GM18502 (cell line): ENCODE results near the gene MTMR11.
A peak's percentile ranks its signal among the peaks of the same experiment; 100 is the strongest.

Experiments
- ATAC-seq: cut with Tn5 transposase; IDR thresholded peaks from one replicate; pipeline ENCODE4 v1.9.1; 2021; ENCODE audit warnings: mild to moderate bottlenecking; ENCODE audit not compliant: unreplicated experiment, poor library complexity

The MTMR11 gene

DNA sequence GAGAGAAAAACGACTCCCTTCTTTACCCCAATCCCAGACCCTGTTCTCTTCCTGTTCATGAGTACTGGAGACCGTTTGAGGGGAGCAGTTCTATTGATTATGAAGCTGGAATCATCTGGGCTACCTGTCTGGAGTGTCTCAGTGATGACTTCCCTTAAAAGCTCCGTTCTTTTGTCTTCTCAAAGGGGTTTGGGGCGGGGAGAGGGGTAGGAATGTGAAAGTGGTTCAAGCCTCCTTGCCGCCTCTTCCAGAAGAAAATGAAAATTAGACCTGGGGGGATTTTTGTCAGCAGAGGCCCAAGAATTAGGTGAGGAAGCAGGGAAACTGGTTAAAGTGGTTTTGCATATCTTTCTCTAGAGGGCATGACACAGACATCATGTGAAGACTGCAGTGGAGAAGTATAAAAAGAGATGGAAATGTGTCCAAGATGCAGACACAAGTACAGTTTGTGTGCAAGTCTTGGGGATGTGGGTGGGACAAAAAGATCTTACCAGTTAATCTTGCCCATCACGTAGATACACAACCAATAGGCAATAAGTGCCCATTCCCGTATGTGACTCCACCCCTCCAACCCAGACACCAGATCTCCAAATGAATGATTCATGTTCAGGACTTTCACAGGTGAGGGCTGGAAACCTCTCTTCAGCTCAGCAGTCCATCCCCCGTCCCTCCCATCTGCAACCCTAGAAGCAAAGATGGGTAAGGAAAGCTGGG lies 470 bp upstream of the MTMR11 start:
- ATAC-seq, result no peak

DNA sequence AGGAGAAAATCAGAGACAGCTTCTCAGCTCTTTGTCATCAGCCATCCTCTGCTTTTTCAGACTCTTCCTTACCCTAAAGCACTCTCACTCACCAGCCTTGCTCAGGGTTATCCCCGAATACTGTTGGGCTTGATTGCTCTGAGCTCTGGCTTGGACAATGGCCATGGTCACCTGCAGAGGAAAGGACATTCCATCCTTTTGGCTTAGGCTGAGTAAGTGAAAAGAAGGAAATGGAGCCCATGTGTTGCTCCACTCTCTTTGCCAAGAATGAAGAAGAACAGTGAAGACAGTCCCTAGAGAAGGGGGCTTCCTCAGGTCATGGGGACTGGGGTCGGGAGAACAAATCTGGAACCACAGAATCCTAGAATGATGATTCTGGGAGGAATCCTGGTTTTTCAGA lies 2.3 kb downstream of the MTMR11 start:
- no peak for ATAC-seq

DNA sequence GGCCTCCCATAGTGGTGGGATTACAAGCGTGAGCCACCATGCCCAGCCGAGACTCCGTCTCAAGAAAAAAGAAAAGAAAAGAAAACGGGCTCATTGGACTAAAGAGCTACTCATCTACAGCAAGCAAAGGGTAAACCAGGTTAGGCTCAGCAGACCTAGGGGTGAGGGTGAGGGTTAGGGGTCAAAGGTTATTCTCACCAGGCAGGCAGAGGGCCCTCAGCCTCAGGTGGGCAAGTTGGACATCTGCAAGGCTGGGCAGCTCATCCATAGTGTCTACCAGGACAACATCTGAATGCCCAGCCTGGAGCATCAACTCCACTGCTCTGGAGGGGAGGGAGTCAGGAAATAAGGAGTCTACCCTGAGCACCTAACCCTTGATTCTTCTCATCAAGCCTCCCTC lies 3.5 kb downstream of the MTMR11 start:
- ATAC-seq, result no peak

DNA sequence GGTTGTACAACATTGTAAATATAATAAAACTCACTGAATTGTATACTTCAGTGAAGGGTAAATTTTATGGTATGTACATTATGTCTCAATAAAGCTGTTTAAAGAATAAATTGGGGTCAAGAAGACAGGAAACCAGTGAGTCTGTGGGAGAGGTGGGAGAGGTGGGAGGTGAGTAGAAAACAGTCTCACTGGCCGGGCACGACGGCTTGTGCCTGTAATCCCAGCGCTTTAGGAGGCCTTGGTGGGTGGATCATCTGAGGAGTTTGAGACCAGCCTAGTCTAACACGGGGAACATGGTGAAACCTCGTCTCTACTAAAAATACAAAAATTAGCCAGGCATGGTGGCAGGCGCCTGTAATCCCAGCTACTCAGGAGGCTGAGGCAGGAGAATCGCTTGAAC lies 4.2 kb downstream of the MTMR11 start:
- no peak for ATAC-seq

DNA sequence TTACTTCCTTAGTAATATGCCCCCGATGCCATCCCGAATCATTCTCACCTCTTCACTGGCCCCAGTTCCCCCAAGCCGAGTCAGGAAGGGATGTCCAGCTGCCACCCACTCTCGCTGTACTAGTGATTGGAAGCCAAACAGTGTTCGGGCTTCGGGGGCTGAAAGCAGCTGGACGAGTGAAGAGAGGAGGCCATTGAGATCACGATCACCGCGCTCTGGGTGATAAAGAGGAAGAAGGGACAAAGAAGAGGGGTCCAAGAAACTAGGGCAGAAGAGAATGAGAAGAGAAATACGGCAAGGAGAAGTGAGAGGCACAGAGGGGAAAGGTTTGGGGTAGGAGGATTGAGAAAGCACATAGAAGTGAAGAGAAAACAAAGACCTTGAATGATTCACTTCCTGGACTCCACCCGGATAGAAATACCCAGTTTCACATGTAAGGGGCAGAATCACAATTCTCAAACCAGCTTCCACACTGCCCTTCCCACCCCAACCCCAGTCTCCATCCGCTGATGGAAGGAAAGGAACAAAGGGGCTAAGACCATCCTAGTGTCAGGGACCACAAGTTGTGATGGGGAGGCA lies 5.4 kb downstream of the MTMR11 start:
- ATAC-seq, result no peak

DNA sequence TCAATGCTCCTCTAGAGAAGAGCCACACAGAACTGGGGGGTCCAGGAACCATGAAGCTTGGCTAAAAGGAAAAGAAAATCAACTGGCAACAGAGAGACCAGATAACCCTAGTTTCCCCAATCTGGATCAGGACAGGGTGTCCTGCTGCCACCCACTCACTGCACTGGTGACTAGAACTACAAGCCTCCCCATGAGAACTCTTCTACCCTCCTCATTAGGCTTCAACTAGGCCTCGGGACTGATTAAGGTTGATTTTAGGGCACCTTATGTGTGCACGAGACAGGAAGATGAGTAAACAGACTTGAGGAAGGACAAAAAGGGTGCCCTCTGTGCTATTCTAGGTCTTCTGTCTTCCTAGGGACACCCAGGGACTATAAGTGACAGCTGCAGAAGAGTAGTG lies 6.8 kb downstream of the MTMR11 start:
- ATAC-seq, result no peak

DNA sequence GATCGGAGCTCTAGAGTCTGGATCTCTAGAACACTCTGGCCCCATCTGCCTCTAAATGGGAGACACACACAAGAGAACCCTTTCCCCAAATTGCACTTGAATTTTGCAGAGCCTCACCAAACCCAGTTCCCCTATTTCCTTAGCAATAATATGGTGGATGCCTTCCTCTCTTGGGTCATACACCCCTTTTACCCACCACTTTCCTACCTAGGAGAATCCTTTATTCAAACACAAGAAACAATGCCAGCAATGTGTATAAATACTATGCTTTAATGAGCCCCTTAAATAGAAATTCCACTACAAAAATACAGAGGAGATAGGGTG lies 8.3 kb downstream of the MTMR11 start:
- no peak for ATAC-seq

DNA sequence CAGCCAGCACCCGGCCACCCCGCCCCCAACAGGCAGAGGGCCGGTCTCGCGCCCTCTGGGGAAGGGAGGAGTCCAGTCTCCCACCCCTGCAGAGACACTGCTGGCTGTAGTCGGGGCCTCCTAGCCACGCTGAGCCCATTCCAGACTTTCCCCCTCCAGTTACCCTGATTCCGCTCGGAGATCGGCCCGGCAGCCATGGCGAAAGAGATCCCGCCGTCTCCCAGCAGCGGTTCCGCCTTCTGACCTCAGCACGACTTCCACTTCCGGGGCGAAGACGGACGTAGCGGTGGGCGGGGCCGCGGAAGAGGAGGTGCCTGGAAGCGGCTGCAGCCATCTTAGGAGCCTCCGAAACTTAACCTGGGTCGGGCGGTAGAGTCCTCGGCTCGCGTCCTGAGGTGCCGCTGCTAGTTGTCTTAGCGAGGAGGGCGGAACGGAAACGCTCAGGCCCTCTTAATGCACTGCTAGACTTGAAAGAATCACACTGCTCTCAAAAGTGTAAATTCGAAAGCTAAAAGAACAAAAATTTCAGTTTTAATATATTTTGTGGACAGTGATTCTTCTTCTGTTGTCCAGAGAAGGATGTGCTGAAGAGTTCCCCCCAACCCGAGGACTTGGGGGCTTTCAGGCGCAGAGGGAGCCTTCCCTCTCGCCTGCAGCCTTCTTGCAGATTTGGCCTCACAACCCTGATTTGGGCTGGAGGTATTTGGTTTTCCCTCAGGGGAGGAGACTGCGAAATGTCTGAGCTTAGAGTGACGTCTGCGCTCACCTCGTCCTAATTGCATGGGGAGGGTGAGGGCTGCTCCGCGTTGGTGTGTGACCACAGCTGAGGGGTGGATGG lies 8.9 kb downstream of the MTMR11 start, which contains the start of gene SF3B4:
TSS of gene SF3B4 (minus strand) at position 241 of the 838 bp plus-strand sequence. CDS start at position 197, 44 bp downstream.
- ATAC-seq, result peak; percentile 91

DNA sequence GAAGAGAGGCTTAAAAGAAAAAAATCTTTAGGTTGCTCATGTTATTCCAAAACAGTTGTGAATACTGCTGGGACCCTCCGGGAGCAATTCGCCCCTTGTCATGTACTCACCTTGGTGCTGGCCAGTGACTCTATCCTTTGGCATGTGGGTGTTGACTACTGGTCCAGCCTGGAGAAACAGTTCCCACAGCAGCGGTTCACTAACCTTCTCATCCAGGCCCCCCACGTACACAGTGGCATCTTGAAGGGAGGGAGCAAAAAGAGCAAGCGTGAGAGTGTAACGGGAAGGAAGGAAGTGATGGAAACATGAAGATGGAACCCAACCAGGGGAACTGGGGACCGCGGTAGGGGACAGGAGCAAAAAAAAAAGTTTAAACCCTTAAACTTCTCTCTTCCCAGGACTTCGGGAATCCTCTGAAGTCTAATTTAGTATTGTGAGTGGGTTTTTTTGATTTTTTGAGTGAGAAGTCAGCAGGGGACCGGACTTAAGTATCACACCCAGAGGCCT lies 9.6 kb downstream of the MTMR11 start:
- no peak for ATAC-seq

DNA sequence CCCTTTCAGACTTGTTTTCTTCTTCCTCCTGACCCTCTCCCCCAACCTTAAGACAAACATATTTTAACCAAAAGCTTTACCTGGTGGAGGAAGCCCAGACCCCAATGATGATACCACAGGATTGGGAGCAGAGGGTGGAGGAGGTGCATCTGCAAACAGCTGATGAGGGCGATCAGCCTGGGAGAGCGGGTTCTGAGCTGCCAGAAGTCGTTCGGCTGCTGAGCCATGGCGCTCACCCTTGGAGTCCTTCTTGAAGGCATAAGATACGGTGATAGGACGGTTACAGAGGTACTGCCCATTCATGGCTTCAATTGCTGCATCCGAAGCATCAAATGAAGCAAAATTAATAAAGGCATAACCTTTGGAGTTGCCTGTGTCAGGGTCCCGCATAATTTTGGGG lies 10.4 kb downstream of the MTMR11 start:
- no peak for ATAC-seq

DNA sequence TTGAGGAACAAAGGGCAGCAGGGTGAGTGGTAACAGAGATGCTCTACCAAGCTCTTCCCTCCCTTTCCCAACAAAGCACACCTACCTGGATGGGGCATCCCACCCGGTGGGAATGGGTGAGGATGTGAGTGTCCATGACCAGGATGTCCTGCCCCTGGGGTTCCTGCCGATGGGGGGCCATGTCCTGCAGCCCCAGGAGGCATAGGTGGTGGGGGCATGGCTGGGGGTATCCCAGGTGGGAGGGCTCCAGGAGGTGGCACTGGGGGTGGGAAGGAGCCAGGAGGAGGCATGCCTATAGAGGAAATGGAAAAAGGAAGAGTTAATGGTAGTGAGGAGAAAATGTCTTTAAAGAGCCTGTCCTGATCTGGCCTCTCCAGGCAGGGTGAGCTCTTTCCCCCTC lies 10.9 kb downstream of the MTMR11 start:
- ATAC-seq, result no peak

DNA sequence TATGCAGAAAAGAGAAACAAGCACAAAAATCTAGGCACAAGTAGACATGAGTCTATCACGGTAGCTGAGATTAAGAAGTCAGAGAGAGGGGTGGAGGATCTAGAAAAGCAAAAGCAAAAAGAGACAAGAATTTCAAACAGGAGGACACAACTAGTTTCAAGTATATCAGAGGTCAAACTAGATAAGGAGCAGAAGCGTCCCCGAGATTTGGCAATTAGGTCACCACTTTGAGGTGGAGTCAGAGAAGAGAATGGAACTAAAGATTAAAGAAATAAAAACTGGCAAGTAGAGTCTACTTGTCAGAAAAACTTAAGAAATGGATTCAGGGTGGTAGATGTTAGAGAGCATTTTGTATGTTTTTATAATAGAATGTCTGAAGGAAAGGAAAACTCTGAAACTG lies 11.3 kb downstream of the MTMR11 start:
- no peak for ATAC-seq

DNA sequence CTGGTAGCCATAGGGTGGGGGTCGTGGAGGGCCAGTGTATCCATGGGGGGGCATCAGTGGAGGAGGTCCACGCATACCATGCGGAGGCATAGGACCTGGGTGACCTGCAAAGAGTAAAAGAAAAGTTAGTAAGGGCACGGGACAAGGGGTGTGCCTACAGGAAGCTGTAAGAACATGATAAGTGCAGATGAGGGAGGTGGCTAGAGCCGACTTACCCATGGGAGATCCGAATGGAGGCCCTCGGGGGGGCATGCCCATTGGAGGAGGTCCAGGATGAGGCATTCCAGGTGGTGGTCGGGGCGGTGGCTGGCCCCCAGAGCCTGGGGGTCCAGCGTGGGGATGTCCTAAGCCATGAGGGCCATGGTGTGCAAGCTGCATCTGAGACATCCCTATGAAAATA lies 13.1 kb downstream of the MTMR11 start:
- ATAC-seq, result no peak

DNA sequence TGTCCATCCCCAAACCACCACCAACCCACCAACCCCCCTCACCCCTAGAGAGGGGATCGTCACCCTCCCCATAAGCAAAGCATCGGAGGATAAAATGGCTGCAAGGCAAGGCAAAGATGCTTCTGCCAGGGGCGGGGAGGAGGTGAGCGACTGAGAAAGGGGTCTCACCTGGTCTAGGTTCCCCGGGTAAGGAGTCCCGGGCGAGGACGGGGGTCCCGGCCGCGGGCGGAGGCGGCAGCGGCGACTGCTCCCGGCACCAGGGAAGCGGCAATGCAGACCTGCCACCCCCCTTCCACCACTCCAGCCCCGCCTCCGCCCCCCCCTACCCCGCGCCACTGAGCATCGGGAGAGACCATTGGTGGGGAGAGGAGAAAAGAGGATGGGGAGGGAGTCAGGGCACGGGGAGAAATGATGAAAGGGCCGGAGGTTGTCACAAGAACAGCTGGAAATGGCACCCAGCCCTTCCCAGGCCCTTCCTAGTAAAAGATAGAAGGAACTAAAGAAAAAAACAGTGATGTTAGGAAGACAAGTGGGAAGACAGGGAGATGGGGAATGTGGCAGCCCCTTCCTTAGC lies 19.0 kb downstream of the MTMR11 start, which contains the start of gene SV2A:
TSS of gene SV2A (minus strand) at position 274 of the 574 bp plus-strand sequence. CDS start 4,004 bp downstream, outside the sequence.
- ATAC-seq, result no peak

DNA sequence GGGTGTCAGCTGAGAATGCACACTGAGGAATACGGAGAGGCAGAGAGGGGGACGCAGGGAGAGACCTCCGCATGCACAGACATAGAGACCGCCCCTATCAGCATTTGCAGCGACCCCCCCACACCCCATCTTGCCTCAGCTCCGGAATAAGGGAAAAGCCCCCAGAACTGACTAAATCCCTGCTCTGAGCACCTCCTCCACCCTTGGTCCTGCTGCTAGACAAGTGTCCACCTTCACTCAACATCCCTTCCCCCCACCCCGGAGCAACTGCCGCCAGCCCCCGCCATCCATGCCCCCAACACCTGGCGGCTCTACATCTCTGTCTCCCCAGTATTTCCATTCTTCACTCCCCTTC lies 19.8 kb downstream of the MTMR11 start:
- ATAC-seq, result no peak

DNA sequence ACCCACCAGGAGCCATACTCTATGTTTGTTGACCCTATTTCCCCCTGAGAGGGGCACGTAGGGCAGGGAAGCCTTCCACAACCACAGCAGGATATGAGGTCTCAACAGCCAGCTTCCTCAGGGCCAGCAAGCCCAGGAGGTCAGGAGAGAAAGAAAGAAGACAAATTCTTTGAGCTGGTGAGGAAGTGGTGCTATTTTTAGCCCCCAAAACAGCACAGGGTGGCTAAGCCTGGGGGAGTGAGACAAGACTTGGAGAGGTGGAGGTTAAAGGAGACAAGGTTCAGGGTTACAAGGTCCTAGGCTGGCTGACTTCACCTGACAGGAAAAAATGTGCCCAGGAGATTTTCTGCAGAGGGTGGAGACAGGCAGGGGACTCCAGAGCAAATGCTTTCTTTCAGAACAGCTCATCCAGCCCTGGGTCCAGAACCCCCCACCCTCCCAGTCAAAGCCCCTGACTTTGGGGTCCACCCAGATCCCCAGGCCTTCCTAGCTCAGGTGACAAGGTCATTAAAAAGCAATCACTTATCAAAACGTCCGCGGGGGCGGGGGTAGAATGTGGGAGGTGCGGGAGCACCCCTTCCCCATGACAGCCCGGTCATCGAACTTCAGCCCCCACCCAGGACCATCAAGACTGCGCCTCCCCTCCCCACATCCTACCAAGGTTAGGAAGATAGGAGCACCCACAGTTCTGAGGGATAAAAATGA lies 20.3 kb downstream of the MTMR11 start:
- ATAC-seq, result no peak

DNA sequence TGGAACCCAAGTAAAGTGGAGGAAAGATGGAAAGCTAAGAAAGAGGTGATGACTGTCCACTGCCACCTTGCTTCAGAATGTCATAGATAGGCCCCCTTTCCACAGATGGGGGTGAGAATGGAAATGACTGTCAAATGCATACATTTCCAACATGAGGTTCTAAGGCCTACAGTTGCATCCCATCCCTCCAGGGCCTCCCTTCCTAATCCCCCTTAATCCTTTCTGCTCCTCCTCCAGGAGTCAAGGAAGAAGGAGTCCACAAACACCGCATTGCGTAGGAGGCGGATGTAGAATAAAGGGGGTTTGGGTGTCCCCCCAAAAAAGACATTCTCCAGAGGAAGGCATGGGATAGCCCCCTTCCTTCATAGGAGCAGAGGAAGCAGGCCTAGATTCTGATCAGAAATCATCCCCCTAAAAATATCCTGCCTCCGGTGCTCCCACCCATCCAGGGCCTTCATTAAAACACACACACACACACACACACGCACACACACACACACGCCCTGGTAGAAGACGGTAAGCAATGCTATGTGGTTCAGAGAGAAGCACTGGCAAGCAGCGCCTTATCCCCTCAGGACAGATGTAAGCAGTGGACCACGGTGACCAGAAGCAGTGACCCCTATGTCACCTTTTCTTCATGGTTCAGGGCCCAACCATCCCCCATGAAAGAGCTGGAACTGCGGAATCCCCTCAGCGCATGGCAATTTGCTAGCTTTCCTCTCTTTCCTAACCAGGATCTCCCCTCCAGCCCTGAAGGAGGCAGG lies 21.1 kb downstream of the MTMR11 start:
- ATAC-seq, result no peak

DNA sequence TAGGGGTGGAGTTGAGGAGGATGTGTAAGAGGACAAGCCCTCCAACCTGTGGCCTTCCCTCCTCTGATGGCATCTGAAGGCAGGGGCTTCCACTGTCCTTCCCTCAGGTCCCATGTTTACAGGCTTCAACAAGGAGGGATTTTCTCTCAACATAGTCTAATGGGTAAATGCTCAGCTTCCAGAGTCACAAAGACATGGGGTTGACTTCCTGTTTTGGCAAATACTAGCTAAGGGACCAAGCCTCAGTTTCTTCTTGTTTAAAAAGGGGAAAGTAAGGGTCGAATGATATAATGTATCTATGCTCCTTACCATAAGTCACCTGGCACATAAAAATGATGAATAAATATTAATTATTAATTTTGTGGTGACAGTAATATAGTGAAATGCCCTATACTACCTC lies 22.1 kb downstream of the MTMR11 start:
- no peak for ATAC-seq

DNA sequence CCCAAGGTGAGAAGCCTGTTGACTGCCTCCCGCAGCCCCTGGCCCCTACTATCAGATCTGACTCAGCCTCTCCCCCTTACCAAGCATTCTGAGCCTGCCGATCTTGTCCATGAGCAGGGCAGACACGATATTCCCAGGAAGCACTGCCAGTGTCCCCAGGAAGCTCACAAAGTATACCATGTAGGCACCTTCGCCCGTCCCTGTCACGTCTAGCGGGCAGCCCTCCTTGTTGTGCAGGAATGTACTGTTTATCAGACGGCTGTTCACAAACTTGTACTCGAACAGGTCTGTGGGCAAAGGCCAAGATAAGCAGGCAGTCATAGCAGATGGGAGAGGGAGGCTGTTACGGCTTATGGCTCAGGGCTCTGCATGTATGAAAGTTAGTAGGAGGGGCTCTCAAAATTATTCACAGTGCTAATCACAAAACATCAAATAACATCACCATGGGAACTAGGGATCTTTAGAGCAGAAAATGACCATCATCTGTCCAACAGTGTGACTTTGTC lies 30.1 kb downstream of the MTMR11 start:
- ATAC-seq, result no peak
